HG03060 (cell line): ENCODE results near the gene PRPF6.

ENCODE experiments used
- ATAC-seq: cut with Tn5 transposase; IDR thresholded peaks from one replicate; pipeline ENCODE4 v1.9.1; 2021; ENCODE audit warnings: low read depth, moderate number of reproducible peaks; ENCODE audit not compliant: unreplicated experiment

PRPF6 gene

DNA sequence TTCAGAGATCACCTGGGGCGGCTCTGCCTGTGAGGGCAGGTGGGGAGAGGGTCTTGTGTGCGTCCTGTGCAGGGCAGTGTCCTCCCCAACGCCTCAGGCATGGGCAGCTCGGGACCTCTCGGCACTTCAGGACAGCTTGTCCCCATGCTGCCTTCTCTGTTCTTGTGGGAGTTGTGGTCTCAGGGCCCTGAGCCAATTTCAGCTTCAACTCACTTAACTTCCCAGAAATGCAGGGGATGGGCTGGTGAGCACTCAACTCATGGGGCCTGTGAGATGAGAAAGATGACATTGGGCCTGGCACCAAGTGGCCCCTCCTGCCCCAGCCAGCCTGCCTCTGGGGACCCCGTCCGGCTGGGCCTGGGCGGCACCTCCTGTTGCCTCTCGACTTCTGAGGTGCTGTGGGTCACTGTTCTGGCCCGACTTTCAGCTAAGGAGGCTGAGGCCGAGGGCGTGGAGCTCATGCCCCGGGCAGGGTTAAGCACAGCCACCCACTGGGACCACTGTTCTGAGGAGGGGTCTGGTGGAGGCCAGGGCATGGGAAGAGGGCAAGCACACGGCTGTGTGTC, 91.6 kb downstream of the PRPF6 start:
- no peak for ATAC-seq

DNA sequence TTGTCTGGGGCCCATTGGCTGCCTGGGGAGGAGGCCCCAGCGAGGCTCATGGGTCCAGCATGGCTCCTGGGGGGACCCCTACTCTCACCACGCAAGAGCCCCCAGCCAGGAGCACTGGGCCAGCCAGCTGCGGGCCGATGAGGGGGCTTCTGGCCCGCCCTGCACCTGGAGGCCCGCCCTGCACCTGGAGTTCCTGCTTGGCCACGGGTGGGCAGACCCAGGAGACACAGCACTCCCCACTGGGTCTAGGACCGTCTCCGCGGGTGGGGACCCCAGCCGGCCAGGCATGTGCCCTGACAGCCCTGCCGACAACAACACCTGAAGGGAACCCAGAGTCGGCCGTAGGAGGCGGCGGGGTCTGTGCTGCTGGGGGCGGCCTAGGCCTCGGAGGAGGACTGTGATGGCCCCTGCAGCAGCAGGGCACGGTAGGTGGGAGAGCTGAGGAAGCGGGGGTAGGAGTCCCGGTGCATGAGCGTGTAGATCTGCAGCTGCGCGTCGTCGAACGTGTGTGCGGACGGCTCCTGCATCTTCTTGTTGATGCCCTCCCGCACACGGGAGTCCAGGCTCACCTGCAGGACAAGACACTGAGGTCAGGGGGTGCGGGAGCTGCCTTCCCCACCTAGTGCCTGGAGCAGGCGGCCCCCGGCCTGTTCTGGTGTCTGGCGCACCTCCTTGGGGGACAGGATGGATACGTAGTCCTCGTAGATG, 92.7 kb downstream of the PRPF6 start:
- ATAC-seq = no peak

DNA sequence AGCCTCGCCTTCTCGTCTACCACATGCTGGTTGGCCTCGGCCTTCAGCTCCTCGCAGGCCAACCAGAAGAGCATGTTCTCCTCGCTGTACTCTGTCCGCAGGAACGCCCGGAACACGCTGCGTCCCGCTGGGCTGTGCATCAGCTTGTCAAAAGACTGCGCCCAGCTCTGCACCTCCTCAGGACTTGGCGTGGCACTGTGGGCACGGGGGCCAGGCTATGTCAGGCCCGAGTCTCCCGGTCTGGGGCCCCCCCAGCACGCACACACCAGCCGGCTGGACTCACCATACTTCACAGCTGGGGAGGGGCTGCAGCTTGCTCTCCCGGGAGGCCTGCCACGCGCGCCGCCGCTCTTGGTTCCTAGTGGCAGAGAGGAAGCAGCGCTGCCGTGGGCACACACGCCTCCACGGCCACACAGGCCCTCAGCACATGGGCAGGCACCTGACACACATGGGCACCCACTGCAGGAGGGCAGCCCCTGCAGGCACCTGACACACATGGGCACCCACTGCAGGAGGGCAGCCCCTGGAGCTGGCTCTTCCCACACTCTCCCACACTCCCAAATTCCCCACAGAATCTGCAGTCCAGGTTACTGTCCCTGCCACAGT, 93.4 kb downstream of the PRPF6 start:
- no peak for ATAC-seq

DNA sequence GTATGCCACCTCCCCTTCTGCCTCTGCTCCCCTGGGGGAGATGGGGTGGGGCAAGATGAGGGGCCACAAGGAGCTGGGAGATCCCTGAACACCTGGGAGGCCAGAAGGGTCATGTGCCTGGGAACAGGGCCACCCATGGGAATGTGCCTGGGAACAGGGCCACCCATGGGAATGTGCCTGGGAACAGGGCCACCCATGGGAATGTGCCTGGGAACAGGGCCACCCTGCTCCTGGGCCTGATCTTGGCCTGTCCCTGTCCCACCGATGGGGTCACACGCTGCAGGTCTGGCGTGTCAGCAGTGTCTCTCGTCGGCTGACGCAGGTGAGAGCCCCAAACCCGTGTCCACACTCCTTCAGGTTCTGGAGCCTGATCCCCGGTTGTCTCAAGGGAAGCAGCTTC, 94.0 kb downstream of the PRPF6 start:
- no peak for ATAC-seq

DNA sequence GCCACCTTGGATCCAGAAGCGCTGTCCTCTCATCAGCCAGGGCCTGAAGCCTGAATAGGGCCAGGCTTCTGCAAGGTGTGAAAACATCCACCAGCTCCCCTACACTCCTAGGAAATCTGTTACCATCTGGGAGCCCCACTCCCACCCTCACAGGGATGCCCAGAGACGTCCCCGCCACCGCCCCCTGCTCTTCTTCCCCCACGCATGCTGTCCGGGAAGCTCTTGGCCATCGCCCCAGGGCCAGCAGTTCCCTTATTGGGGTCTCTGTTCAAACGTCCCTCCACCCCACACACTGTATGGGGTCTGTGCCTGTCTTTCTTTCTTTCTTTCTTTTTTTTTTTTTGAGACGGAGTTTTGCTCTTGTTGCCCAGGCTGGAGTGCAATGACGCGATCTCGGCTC, 94.6 kb downstream of the PRPF6 start:
- no peak for ATAC-seq

DNA sequence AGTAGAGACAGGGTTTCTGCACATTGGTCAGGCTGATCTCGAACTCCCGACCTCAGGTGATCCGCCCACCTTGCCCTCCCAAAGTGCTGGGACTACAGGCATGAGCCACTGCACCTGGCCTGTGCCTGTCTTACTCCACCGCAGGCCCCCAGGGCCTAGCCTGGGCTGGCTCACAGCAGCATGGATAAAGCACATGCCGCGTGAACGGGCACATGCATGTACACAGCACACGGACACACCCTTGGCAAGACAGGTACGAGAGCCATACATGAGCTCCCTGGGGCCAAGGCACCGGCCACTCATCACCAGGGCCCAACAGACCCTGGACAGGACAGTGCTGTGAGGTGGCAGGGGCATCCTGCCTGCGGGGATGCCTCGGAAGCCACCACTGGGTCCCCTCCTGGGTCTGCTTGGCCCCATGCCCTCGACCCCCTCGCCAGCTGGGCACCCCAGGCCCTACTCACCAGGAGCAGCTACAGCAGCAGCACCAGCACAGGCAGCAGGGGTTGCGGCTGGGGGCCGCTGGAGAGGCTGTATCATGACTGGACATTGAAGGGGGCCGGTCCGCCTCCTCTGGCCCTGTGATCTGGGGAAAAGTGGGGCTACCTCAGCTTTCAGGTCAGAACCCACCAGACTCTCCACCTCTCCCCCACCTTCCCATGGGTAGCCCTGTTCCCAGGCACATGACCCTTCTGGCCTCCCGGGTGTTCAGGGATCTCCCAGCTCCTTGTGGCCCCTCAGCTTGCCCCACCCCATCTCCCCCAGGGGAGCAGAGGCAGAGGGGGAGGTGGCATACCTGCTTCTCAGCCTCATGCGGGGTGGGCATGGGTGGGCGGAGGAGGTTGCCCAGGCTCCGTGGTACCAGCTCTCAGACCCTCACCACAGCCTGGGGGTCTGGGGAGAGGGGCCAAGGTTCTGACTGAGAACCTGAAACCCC, 95.4 kb downstream of the PRPF6 start:
- no peak for ATAC-seq

DNA sequence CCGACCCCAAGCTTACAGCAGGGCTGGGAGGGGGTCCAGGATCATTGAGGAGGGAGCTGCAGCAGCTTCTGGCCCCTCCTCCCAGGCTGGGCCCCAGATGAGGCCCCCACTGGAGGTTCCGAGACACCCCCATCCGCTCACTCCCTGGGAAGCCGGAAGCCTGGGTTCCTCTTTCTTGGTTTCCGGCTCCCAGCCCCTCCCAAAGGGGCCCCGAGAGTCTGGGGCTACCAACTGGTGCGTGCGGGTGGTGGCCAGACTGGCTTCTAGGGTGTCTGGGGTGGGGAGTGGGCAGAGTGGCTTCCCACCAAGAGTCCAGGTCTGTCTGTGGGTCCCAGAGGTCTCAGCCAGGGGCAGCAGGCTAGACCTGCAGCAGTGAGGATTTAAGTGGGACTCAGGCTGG, 96.2 kb downstream of the PRPF6 start:
- ATAC-seq = no peak

DNA sequence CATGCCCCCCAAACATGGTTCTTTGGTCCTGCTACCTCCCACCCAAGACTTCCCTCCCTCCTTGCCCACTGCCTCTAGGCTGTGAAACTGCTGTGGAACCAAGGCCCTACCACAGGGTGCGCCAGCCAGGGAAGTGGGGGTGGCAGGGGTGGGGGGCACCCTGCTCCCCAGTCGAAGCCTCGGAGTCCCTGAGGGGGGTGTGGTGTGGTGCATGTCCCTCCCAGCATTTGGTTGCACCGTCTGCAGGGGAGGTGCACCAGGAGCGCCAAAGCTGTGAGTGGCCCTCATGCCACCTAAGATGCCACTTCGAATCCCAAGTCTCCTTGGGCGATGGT, 96.6 kb downstream of the PRPF6 start:
- ATAC-seq = no peak

DNA sequence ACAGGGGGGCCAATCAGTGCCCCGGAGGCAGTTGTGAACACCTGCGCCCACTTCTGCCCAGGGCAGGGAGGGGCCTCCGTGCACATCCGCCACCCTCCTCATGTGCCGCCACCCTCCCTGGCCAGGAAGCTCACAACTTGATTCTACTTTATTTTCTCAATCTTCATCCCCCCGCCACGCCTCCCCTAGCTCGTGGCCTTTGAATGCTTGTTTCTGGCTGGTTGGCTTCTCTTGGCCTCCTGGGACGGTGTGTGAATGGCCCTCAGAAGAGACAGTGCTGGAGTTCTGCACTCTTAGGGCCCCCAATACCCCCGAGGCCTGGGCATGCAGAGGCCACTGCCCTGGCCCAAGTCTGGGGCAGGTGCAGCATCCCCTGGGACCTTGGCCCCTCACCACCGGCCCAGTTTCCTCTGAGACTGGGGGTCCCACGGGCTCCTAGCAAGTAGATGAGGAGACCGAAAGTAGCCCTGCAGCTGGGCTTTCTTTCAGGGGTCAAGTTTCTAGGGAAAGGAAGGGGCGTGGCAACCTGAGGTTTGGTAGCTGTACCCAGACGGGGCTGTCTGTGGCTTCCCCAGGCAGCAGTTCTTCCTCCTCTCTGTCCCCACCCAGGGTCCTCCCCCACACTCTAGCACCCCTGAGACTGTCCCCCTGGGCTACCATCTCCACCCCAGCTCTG, 97.1 kb downstream of the PRPF6 start:
- no peak for ATAC-seq

DNA sequence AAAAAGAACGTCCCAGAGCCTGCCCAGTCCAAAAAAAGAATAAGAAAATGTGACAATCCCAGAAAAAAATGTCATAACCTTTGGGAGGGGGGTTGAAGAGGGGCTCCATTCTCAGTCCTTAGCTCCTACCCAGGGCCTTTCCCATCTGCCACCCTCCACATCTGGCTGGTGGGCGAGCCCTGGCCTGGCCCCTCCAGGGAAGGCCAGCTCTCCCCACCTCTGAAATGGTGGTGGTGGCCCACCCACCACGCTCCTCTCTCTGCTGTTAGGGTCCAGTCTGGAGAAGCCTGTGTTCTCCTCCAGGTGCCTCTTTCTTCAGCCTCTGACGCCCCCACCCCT, 98.0 kb downstream of the PRPF6 start:
- ATAC-seq = no peak

DNA sequence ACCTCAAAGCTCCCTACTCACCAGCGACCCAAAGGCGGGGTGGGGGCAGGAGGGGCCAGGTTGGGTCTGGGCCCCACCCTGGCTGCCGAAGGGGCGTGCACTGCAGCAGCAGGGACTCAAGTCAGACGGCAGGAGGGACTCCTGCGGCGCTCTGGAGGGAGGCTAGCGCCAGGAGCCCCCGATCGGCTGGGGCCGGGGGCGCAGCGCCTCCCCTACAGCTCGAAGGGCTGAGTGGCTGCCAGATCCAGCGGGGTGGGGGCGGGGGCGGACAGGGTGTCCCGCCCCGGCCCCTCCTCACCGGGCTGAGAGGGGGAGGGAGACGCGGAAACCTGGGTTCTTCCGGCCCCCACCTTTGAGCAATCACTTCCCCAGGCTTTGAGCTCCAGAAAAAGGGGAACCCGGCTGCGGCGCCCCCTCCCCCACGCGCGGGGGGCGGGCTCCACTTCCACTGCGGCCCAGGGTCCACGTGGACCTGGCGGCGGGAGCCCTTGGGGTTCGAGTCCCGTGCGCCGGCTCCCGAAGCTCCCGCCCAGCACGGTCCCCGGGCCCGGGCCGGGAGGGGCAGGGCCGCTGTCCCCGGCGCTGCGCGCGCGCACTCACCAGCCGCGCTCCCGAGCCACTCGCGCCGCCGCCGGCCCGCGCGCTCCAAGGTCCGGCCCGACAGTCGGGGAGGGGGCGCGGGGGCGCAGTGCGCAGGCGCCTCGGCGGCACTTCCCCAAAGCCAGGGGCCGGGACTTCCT, 98.5 kb downstream of the PRPF6 start, which contains the start of gene RGS19:
TSS of gene RGS19 (minus strand) at position 246 of the 740 bp plus-strand sequence. CDS start 2,632 bp downstream, outside the sequence.
- ATAC-seq = no peak

DNA sequence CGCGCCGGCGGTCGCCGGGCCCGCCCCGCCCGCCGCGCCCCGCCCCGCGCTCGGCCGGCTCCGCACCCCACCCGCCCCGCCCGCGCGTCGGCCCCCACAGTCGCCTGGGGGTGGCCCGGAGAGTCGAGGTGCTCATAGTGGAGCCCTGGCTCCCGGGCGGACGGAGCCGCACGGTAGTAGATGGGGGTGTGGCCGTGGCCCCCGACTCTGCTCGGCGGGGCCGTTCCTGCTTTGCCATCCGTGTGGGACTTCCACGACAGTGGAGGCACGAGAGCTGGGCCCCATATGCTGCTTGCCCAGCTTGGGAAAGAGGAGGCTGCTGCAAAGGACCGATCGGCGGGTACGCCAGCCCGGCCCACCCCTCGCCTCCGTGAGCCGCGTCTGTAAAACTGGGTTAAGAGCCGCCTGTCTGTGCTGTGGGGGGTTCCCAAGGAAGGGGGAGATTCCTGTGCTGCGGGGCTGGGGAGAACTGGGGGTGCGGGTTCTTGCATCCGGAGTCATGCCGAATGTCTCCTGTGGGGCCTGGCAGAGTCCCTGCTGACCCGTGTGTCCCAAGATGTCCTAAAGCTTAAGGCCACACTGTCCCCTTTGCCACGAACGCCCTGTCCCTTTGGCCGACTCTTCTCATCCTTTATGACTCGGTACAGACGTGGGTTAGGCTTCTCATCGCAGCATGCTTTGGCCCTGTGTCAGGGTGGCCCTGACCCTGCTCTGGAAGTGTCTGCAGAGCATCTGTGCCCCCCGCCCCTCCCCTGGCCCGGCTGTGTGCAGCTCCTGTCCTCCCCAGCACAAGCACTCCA, 99.3 kb downstream of the PRPF6 start, which contains the start of gene OPRL1:
TSS of gene OPRL1 (plus strand) at position 70 of the 800 bp plus-strand sequence. CDS start 12,639 bp downstream, outside the sequence.
- no peak for ATAC-seq

DNA sequence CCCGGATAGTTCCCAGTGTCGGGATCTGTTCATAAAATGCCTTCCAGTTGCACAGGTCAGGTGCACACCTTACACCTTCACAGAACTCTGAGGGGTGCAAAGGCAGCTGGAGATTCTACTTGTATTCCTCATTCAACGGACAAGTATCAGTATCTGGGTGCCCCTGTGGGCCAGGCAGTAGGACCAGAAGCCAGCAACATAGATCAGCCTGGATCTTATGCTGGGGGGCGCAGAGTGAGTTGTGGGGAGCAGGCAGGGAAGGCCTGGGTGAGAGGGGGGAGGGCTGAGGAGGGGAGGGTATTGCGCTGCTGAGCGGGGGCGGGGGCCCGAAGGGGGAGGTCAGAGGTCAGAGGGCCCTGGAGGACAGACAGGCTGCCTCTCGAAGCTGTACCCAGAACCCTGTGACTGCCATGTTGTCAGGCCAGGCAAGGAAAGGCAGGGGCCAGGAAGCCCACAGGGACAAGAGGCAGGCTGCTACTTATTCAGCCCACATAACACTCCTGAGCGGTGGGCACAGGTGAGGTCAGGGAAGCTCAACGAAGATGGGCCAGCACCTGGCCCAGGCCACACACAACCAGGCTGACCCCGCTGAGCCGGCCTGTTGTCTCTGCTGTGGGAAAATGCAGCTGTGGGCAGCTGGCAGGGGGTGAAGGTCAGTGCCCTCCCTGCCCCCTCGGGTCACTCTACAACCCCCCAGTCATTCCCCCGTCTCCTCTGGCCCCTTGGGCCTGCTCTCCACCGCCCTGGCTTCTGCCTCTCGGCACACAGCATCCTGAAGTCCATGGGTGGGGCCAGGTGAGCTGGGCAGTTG, 100.1 kb downstream of the PRPF6 start:
- no peak for ATAC-seq

DNA sequence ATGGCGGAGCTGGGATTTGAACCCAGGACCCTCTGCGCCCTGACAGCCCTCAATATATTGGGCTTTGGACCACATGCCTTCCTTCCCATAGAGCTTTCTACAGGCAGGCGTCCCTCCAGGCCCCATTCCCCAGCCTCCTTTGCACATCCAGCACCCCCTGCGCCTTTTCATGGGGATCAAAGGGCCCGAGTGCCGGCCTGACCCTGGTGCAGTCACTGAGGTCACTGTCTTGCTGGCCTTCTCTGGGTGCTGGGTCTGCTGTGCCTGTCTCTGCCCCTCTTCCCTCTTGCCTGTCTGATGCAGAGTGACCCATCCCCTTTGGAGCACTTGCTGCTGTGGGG, 100.7 kb downstream of the PRPF6 start:
- no peak for ATAC-seq

DNA sequence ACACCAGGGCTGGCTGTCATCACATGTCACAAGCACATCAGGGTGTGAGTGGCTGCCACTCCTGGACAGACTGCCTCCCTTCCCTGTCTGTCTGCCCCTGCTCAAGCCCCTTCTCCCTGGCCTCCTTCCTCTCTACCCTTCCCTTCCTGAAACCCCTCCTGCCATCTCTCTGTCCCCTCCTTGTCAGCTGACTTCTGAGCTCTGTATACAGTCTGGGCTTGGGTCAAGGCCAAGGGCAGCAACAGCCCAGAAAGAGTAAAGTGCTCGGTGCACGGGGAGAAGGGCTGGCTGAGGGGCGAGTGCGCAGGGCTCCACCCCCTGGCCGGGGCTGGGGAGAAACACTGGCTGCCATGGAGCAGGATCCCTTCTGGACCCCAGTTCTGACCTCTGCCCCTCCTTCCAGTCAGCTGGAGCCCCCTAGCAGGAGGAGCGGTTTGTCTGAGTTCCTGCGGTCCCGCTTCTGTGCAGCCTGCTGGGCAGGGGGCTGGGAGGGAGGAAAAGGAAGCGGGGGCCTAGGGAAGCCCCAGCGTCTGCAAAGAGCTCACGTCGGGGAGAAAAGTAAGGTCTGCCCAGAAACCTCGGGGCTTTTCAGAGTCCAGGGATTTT, 101.3 kb downstream of the PRPF6 start:
- ATAC-seq = no peak
